Left ventricle myocardium inferior (tissue), 1 donor: Measurements from ENCODE around the gene MRPL40. TPM values are rescaled to one million over a fixed set of nuclear protein-coding genes. Genes with fewer than 3 reads are reported as not detected.

Experiments
- DNase-seq: peaks from one replicate; pipeline ENCODE4 v3.0.0-alpha.2; 2020
- H3K27ac ChIP-seq: fragments of 200-600 bp; replicated peaks from 2 replicates; pipeline ENCODE4 v1.8.0; 2021
- H3K27me3 ChIP-seq: fragments of 200-600 bp; 2 replicates; pipeline ENCODE4 v1.8.0; 2021; ENCODE audit warnings: low read depth
- H3K36me3 ChIP-seq: fragments of 200-600 bp; 2 replicates; pipeline ENCODE4 v1.8.0; 2021
- H3K4me1 ChIP-seq: fragments of 200-600 bp; 2 replicates; pipeline ENCODE4 v1.8.0; 2021
- H3K4me3 ChIP-seq: fragments of 200-600 bp; 2 replicates; pipeline ENCODE4 v1.8.0; 2021; ENCODE audit warnings: mild to moderate bottlenecking, moderate library complexity
- H3K9me3 ChIP-seq: fragments of 200-600 bp; replicated peaks from 2 replicates; pipeline ENCODE4 v1.8.0; 2021
- CTCF ChIP-seq: fragments of 200-600 bp; IDR thresholded peaks from 2 replicates; pipeline ENCODE4 v1.8.0; 2021; ENCODE audit warnings: antibody characterized with exemption, mild to moderate bottlenecking, borderline replicate concordance
- intact Hi-C: fragments of 100-400 bp; cut with micrococcal nuclease; formaldehyde crosslinking; loops from one replicate; pipeline ENCODE4 v1.11.0; 2022
- total RNA-seq: library from RNA; stranded (reverse); fragmentation: NEBNext Ultra II Directional; extraction: Animal tissue kit (Norgen Biotek cat#: 25700); gene quantifications from one replicate; pipeline ENCODE4 v1.2.1, GENCODE V29; 2021
- donor health status: DM: no; HTN: yes; CAD: no; lungs with severe emphysema.

MRPL40 gene
- total RNA-seq, 1 donor from 2014 or later, result 57.2 TPM

DNA sequence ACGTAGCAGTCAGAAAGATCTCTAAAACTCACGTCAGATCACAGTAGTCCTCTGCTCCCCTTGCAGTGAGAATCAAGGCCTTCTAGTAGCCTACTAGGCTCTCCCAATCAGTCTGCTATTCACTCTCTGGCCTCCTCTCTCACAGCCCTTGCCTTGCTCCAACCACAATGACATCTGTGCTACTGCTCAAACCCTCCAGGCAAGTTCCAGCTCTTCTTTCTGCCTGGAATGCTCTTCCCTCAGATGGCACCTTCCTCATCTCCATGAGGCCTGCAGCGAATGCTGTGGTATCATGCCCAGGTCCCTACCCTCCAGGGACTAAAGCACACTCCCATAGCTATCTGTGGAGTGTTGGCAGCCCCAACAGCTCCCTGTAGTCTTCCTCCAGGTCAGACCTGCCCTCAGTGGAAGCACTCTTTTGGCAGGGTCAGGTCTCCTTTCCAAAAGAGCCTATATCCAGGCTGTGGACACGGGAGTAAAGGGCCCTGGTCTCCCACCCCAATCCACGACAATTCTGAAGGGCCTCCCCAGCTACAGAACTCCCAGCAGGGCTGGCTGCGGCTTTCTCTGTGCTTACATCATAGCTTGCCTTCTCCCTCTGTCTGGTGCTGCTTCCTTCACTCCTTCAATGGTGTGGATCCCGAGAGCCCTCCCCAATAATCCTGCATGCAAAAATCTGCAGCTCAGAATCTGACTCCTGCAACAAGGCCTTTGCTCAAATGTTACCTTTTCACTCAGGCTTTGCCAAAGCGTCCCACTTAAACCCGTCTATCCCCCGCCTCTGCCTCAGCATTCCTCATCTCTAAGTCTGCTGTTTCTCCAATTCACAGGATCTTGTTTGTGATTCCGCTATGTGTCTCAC lies 9.7 kb upstream of the MRPL40 start:
- H3K36me3 ChIP-seq, result peaks cover 5% of the 10 kb centered on the region
- no peak for DNase-seq
- H3K4me3 ChIP-seq, result no peak overlapping the region
- TF ChIP-seq CTCF, result no peak
- intact Hi-C loops, result no loop called here
- no peaks in the 10 kb centered on the region for H3K27me3 ChIP-seq
- H3K27ac ChIP-seq, result no peak overlapping the region
- H3K4me1 ChIP-seq, result peaks cover 42% of the 10 kb centered on the region
- H3K9me3 ChIP-seq, result no peaks in the 10 kb centered on the region

DNA sequence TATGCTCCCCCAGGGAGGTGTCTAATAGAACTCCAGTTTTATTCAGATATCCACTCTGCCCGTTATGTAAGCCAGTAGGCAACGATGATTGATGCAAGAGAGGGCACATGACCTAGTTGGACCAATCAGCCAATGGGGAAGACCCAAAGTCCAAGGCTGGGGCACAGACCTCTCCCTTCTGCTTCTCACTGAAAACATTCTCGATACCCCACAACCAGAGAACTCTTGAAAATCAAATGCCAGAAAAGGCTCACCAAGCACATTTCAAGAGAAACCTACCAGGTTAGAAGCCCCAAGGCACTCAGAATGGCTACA lies 8.2 kb upstream of the MRPL40 start:
- Histone ChIP-seq H3K27ac (no peak overlapping the region), H3K36me3 (peaks cover 5% of the 10 kb centered on the region), H3K4me3 (no peak overlapping the region), H3K27me3 (no peaks in the 10 kb centered on the region), H3K4me1 (peaks cover 46% of the 10 kb centered on the region), H3K9me3 (no peaks in the 10 kb centered on the region)
- no peak for TF ChIP-seq CTCF
- DNase-seq, result no peak
- intact Hi-C loops, result no loop called here

DNA sequence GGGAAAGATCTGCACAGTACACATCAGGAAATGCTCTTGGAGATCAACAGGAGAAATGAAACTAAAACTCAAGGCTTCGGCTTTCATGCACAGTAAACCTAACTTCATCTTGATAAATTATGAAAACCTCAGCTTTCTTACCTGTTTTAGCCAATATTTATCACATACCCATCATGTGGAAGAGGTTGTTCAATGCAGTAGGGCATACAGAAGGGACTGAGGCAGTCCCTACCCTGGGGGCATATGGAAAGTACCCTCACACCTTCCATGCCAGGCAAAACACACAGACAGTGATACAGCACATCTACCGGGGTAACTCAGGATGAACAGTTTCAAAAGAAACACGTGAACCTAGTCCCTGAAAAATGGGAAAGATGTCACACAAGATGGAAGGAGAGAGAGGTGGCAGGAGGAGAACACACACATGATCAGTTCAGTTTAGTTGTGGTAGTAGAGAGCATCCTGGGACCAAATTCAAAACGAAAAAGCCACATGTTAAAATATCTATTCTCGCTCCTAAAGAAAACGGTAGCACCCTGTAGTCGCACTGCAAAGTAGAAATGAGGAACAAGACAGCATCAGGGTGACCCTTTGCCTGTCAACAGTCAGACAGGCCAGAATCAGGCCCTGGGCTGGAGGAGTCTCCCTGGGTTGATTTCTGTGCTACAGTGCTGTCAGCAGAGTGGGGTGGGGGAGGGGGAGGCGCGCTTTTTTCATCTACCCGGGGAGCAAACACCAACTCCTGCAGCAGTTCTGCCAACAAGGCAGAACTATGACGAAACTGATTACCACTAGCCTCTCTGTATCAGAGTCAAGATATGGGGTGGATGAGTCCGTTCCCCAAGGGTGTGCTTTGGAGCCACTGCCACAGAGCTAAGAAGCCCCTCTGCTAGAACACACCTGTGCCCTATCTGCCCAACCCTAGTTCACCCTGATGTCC lies 2.1 kb upstream of the MRPL40 start:
- intact Hi-C loops, result no loop called here
- H3K4me1 ChIP-seq, result peaks cover 72% of the 10 kb centered on the region
- no peak for TF ChIP-seq CTCF
- H3K36me3 ChIP-seq, result peaks cover 16% of the 10 kb centered on the region
- H3K27me3 ChIP-seq, result no peaks in the 10 kb centered on the region
- H3K4me3 ChIP-seq, result peak overlapping the region; percentile 93
- peak overlapping the region; percentile 100 for H3K27ac ChIP-seq
- H3K9me3 ChIP-seq, result no peaks in the 10 kb centered on the region
- DNase-seq, result peak; percentile 31

GRCh38 chr22:19430890-19431541 lies 1.3 kb upstream of the MRPL40 start:
- peak; percentile 7 for TF ChIP-seq CTCF
- Histone ChIP-seq H3K4me1 (peaks cover 70% of the 10 kb centered on the region), H3K9me3 (no peaks in the 10 kb centered on the region), H3K27me3 (no peaks in the 10 kb centered on the region), H3K4me3 (peak overlapping the region; percentile 93), H3K36me3 (peaks cover 24% of the 10 kb centered on the region), H3K27ac (peak overlapping the region; percentile 100)
- peak; percentile 29 for DNase-seq
- intact Hi-C loops, result no loop called here

DNA sequence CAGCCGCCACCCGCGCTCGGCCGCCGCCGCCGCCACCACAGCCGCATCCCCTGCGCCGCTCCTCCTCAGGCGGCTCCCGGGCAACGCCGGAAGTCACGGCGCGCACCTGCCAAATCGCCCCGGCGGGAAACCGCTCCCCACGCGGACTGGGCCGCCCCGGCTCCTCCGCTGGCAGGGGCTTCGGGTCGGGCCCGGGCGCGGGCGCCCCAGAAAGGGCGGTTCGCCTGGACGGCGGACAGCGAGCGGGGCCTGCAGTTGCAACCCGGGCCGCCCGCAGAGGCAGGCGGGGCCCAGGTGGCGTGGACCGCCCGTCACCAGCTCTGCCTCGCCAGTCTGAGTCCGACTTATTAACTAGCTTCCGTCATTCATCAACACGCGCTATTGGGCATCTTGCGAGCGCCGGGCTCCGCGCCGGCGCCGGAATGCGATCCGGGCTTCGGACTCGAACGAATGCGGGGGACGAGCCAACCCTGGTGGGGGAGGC lies 654 bp upstream of the MRPL40 start, which contains the start of gene HIRA:
TSS of gene HIRA (minus strand) at position 85 of the 484 bp plus-strand sequence. CDS start 257 bp downstream, outside the sequence.
- peak within 1 kb of the TSS; percentile 100 for H3K27ac ChIP-seq
- TF ChIP-seq CTCF, result no peak
- peaks cover 22% of the 10 kb centered on the region for H3K36me3 ChIP-seq
- intact Hi-C loops, result no loop called here
- H3K9me3 ChIP-seq, result no peaks in the 10 kb centered on the region
- peaks cover 63% of the 10 kb centered on the region for H3K4me1 ChIP-seq
- peak; percentile 84 for DNase-seq
- peak within 1 kb of the TSS; percentile 93 for H3K4me3 ChIP-seq
- no peaks in the 10 kb centered on the region for H3K27me3 ChIP-seq
